KOPT-K1 (cell line): ENCODE data around the gene HOXB3.

Source experiments
- H3K27ac ChIP-seq: fragments of 200-600 bp; sonication (generic); 2 replicates; pipeline ENCODE4 v1.5.1; 2016; ENCODE audit warnings: antibody characterized with exemption, mild to moderate bottlenecking, low read depth, low read length; ENCODE audit not compliant: poor library complexity, severe bottlenecking
- H3K36me3 ChIP-seq: fragments of 200-600 bp; sonication (generic); 2 replicates; pipeline ENCODE4 v1.5.1; 2017; ENCODE audit warnings: antibody characterized with exemption, mild to moderate bottlenecking, low read length, moderate library complexity; ENCODE audit not compliant: insufficient read depth
- H3K9me3 ChIP-seq: fragments of 200-600 bp; sonication (generic); 2 replicates; pipeline ENCODE4 v1.5.1; 2017; ENCODE audit warnings: antibody characterized with exemption, low read length, mild to moderate bottlenecking; ENCODE audit not compliant: insufficient read depth, poor library complexity, severe bottlenecking

The HOXB3 gene

DNA sequence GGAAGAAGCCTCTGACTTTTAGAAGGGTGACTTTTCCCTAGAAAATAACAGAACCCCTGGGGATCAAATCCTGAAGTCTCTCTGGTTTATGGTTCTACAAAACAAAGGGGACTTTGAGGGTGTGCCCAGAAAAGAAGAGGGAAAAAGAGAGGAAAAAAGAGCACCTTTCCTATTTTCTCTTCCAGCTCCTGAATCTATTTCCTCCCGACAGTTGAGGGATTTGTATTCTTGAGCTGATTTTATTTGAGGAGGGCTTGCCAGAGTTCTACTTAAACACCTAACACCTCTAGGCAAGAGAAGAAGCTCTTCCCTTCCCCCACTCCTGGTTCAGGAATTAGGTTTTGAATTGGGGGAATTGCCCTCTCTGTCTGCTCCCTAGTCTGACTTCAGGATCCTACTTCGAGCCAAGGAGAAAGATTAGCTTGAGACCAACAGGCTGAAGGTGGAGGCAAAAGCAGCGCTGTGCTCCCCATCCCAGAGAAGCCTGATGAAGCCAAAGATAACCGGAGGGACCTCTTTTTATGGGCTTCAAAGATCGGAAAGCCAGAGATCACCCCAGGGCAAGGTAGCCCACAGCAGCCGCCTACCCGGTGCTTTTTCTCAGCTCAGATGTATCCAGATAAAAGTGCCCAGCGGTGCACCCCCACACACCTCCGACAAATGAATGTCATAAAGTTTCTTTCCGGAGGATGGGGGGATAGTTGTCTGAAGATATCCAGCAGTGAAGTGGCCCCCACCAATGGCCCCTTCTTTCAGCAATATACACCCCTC is 796 bp downstream of the HOXB3 start:
- Histone ChIP-seq H3K36me3 (no peaks in the 10 kb centered on the region), H3K27ac (no peak overlapping the region)

GRCh38 chr17:48588528-48588927 is 1.5 kb downstream of the HOXB3 start:
- Histone ChIP-seq H3K27ac (no peak overlapping the region), H3K36me3 (no peaks in the 10 kb centered on the region), H3K9me3 (no peaks in the 10 kb centered on the region)

More for the DNA sequence above, 796 bp downstream of the HOXB3 start:
- H3K9me3 ChIP-seq: no peaks in the 10 kb centered on the region

DNA sequence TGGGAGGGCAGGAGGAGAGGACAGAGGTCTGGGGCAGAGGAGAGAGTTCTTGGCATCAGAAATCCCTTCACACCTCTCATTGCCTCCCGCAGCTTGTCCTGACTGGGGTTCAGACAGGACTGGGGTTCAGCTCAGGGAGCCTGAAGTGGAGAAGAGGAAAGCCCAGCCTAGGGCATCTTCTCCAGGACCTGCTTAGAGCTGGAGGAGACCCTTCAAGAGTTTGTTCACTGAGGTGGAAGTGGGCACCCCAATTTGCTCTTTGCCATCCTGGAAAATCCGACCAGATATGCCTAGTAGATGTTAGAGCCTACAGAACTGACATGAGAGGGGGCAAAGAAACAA is 2.0 kb downstream of the HOXB3 start:
- Histone ChIP-seq H3K36me3 (no peaks in the 10 kb centered on the region), H3K9me3 (no peaks in the 10 kb centered on the region), H3K27ac (no peak overlapping the region)

DNA sequence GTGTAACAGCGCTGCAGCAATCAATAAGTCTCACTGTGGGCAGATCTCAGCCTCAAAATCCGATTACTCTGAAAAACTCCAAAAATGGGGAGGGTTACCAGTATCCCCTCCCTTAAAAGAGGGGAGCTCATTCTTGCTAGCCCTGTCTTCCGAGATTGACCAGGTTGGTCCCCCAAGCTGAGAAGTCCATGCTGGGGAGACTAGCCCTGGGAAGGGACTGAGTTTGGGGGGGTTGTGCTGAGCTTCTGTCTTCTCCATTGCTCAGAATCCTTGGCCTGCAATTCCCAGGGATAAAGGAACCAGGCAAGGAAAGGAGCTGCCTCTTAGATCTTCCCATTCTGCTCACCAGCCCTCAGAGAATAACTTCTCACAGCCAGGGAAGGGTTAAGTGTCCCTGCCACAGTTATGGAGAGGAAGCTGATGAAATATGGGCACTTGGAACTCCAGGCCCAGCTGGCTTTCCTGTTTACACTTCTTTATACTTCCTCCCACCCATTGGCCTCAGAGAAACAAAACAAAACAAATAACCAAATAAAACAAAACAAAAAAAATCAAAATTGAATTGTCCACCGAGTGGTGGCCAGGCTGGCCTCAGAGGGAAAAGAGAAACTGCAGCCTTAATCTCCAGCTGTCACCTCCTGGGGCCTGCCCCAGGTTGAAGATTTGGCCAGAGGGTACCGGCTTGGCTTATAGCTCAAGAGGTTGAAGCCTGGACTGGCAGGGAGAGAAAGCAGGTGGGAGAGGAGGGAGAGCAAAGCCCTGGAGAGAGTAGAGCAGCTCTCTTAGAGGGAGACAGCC is 2.6 kb downstream of the HOXB3 start:
- Histone ChIP-seq H3K27ac (no peak overlapping the region), H3K9me3 (no peaks in the 10 kb centered on the region), H3K36me3 (no peaks in the 10 kb centered on the region)

- H3K27ac ChIP-seq: no peak overlapping the region
- no peaks in the 10 kb centered on the region for H3K36me3 ChIP-seq
These were observed 3.4 kb downstream of the HOXB3 start for GRCh38 chr17:48586355-48587258.

GRCh38 chr17:48584223-48584741 is 5.8 kb downstream of the HOXB3 start:
- H3K27ac ChIP-seq: no peak overlapping the region
- H3K9me3 ChIP-seq: no peaks in the 10 kb centered on the region
- H3K36me3 ChIP-seq: no peaks in the 10 kb centered on the region

More at GRCh38 chr17:48586355-48587258, 3.4 kb downstream of the HOXB3 start:
- H3K9me3 ChIP-seq: no peaks in the 10 kb centered on the region

- Histone ChIP-seq H3K9me3 (no peaks in the 10 kb centered on the region), H3K36me3 (no peaks in the 10 kb centered on the region), H3K27ac (no peak overlapping the region)
These were observed 6.3 kb downstream of the HOXB3 start for GRCh38 chr17:48583708-48584222.

GRCh38 chr17:48582750-48583069 is 7.3 kb downstream of the HOXB3 start:
- H3K27ac ChIP-seq: no peak overlapping the region

DNA sequence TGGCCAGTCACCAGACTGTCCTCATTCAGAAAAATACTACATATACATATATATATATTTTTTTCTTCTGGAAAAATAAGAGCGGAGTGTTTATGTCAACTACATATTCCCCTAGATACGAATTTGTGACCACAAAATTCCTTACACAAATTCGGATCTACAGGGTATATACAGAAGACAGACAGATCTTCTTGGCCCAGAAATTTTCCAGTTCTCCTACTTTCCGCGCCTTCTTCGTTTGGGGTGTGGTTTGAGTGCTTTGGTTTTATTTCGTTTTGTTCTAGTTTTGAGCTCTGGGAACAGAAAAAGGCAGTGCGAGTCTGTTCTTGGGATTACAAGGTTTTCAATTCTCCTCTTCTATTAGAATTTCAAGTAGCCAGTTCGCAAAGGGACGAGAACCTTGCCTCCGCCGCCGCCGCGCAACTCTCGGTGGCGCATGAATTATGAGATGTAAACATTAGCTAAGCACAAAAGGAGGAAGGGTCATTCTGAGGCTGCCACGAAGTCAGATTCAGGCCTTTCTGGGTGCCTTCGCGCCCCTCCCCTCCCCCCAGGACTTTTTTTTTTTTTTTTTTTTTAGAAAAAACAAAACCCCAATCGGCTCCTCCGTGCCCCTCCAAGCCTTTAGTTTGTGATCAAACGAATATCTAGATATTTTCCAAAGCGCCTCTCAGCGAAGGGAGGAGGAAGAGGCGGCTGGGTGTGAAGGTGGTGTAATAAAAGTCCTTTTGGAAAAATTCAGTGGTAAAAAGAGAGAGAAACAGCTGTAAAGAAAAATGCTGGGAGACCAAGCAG is 10.1 kb downstream of the HOXB3 start:
- Histone ChIP-seq H3K9me3 (no peaks in the 10 kb centered on the region), H3K27ac (no peak overlapping the region), H3K36me3 (peaks cover 9% of the 10 kb centered on the region)

More at GRCh38 chr17:48582750-48583069, 7.3 kb downstream of the HOXB3 start:
- H3K36me3 ChIP-seq: no peaks in the 10 kb centered on the region
- no peaks in the 10 kb centered on the region for H3K9me3 ChIP-seq

GRCh38 chr17:48579471-48579759 is 10.6 kb downstream of the HOXB3 start:
- Histone ChIP-seq H3K27ac (no peak overlapping the region), H3K36me3 (peaks cover 11% of the 10 kb centered on the region), H3K9me3 (no peaks in the 10 kb centered on the region)

DNA sequence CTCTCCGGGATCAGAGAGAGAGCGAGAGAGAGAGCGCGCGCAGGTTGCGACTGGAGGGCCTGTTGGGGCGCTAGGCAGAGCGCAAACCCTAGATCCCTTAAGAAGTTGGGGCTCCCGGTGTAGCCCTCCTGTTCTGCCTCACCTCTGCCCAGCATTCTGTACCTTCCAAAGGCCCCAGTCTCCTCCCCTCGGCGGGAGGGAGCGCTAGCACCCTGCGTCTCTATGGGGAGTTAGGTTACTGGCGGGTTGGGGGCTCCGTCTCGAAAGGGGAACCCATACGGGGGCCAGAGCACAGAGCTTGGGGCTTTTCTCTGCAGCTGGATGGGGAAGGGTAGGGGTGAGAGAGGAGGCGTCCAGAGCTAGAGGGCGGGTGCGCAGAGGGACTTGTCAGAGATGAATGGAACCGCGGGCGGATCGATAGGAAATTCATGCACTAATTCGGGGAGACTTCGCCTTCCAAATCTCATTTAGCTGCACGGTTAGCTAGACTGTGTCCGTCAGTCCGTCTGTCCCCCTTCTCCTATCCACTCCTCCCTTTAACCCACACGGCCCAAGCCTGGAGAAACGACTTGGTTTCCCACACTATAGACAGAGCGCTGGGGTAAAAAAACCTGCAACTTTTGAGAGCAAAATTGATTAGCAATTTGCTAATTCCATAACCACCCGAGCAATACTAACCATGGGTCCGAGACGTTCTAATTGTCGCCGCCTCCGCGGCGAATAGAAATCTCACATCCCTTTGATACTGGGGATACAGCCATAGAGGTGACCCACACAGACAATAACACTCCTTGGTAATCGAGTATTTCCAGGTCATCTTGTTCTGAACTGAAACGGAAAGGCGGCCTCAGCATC is 11.2 kb downstream of the HOXB3 start:
- Histone ChIP-seq H3K9me3 (no peaks in the 10 kb centered on the region), H3K36me3 (peaks cover 11% of the 10 kb centered on the region), H3K27ac (peak overlapping the region; percentile 81)

DNA sequence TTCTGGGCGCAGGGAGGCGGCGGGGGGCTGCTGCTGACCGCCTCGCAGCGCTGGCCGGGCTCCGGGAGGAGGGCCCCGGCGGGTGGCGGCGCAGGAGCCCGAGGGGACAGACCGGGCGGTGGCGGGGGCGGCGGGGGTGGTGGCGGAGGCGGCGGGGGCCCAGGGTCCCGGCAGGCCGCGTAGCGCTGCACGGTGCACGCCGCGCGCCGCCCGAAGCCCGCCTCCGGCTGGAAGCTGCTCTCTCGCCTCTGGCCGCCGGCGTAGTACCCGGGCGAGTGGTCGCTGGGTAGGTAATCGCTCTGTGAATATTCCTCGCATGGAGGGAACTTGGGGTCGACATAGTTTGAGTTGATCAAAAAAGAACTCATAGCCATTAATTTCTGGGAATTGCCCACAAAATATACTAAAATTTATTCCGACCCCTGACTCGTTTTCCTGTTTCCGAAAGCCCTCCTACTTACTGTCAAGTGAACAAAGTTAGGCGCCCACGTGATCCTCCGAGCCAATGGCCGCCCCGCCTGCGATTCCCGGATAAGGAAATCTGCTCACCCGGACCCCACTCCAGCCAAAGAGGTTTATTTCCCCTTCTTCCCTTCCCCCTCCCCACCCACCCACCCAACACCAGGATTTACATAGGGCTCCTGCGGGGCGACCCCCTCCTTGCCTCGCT is 12.0 kb downstream of the HOXB3 start, which contains the start of gene HOXB4:
TSS of gene HOXB4 (minus strand) at position 405 of the 670 bp plus-strand sequence. CDS start at position 374, 31 bp downstream.
- Histone ChIP-seq H3K36me3 (peaks cover 11% of the 10 kb centered on the region), H3K27ac (peak within 1 kb of the TSS; percentile 81), H3K9me3 (no peaks in the 10 kb centered on the region)

- no peaks in the 10 kb centered on the region for H3K9me3 ChIP-seq
- H3K27ac ChIP-seq: peak overlapping the region; percentile 81
- peaks cover 11% of the 10 kb centered on the region for H3K36me3 ChIP-seq
These were observed 12.6 kb downstream of the HOXB3 start for GRCh38 chr17:48577330-48577945.
